Stimulated activated CD4-positive, alpha-beta T cell treated with anti-CD3 and anti-CD28 coated beads, Interleukin-12 subunit alpha, Interleukin-12 subunit beta, amount 100 ng/mL, for 48 hours (primary cell): Measurements from ENCODE around the gene SYPL1.
"Not testable (repeated sequence)": the region's sequence is repeated elsewhere in the genome, so short reads cannot be mapped to it uniquely, and the experiment has no call there.

Experiments
- DNase-seq, 3 donors: peaks; one replicate each; pipeline ENCODE4 v3.0.0-alpha.2; 2020; ENCODE audit warnings: low read depth in 2 of 3, low spot score in 1 of 3

SYPL1 gene

GRCh38 chr7:106112118-106112971 is at the start of gene SYPL1:
Gene SYPL1 (minus strand): TSS chr7:106112312. CDS start chr7:106112208, 104 bp downstream.
- DNase-seq = peak; percentile 82 to 91 (median 88)

- no peak for DNase-seq
These were observed 42.9 kb upstream of the SYPL1 start for GRCh38 chr7:106155027-106155426.

GRCh38 chr7:106153891-106154449 is 41.9 kb upstream of the SYPL1 start:
- peak; percentile 54 to 62 (median 57) for DNase-seq

- no peak for DNase-seq
These were observed 40.2 kb upstream of the SYPL1 start for GRCh38 chr7:106152313-106152665.

GRCh38 chr7:106151459-106152312 is 39.6 kb upstream of the SYPL1 start:
- no peak for DNase-seq

- DNase-seq = no peak
These were observed 31.7 kb upstream of the SYPL1 start for GRCh38 chr7:106143711-106144337.

GRCh38 chr7:106142136-106142535 is 30.0 kb upstream of the SYPL1 start:
- DNase-seq = no peak

- DNase-seq = no peak
These were observed 28.5 kb upstream of the SYPL1 start for GRCh38 chr7:106140406-106141173.

GRCh38 chr7:106139265-106140251 is 27.4 kb upstream of the SYPL1 start:
- DNase-seq = no peak

- no peak for DNase-seq
These were observed 26.7 kb upstream of the SYPL1 start for GRCh38 chr7:106138776-106139175.

- not testable (repeated sequence) for DNase-seq
These were observed 26.1 kb upstream of the SYPL1 start for GRCh38 chr7:106138181-106138580.

- no peak for DNase-seq
These were observed 22.1 kb upstream of the SYPL1 start for GRCh38 chr7:106134241-106134640.

- DNase-seq = no peak
These were observed 17.2 kb upstream of the SYPL1 start for GRCh38 chr7:106129291-106129690.

- DNase-seq = no peak
These were observed 16.7 kb upstream of the SYPL1 start for GRCh38 chr7:106128836-106129235.

GRCh38 chr7:106127984-106128780 is 16.1 kb upstream of the SYPL1 start:
- no peak for DNase-seq

GRCh38 chr7:106126170-106126938 is 14.2 kb upstream of the SYPL1 start:
- DNase-seq = peak in 2 of 3 donors; percentile 21 to 42

GRCh38 chr7:106125417-106125816 is 13.3 kb upstream of the SYPL1 start:
- DNase-seq = no peak

- DNase-seq = no peak
These were observed 12.1 kb upstream of the SYPL1 start for GRCh38 chr7:106124186-106124585.
